ENCODE data around the gene RFC5.
"Not testable (repeated sequence)": the region's sequence is repeated elsewhere in the genome, so short reads cannot be mapped to it uniquely, and the experiment has no call there.

DNA sequence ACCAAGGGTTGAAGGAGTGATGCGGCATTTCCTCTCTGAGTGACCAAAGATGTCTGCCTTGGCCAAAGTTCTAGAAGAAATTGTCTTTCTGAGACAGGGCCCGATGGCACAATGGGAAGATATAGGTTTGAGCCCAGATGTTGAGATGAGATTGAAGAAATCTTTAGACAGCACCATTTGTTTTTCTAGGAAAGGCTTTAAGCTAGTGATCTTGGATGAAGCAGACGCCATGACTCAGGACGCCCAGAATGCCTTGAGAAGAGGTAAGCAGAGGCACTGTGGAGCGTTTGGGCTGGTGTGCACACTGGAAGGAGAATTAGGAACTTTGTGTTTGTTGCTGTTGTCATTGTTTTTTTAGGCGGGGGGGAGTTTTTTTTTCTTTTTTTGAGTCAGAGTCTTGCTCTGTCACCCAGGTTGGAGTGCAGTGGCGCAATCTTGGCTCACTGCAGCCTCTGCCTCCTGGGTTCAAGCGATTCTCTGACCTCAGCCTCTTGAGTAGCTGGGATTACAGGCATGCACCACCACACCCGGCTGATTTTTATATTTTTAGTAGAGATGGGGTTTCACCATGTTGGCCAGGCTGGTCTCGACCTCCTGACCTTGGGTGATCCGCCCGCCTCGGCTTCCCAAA lies 5.7 kb downstream of the RFC5 start:
- TF ChIP-seq, protein P1, sequence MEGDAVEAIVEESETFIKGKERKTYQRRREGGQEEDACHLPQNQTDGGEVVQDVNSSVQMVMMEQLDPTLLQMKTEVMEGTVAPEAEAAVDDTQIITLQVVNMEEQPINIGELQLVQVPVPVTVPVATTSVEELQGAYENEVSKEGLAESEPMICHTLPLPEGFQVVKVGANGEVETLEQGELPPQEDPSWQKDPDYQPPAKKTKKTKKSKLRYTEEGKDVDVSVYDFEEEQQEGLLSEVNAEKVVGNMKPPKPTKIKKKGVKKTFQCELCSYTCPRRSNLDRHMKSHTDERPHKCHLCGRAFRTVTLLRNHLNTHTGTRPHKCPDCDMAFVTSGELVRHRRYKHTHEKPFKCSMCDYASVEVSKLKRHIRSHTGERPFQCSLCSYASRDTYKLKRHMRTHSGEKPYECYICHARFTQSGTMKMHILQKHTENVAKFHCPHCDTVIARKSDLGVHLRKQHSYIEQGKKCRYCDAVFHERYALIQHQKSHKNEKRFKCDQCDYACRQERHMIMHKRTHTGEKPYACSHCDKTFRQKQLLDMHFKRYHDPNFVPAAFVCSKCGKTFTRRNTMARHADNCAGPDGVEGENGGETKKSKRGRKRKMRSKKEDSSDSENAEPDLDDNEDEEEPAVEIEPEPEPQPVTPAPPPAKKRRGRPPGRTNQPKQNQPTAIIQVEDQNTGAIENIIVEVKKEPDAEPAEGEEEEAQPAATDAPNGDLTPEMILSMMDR (IDR thresholded peaks at IDR 0.05) = not testable (repeated sequence)
- TF ChIP-seq POLR2A (IDR thresholded peaks at IDR 0.05) = not testable (repeated sequence)

All from vagina (tissue), 2 donors.